AG09309 (cell line): ENCODE measurements around the gene KPNA1.

Experiments
- DNase-seq: peaks from one replicate; pipeline ENCODE4 v3.0.0-alpha.2; 2010; ENCODE audit warnings: low read depth
- H3K4me3 ChIP-seq: 2 replicates; pipeline ENCODE4 v1.5.1; 2011; ENCODE audit warnings: mild to moderate bottlenecking, low read depth, low read length, moderate library complexity; ENCODE audit not compliant: control insufficient read depth
- TF ChIP-seq, protein P1 (sequence below): IDR thresholded peaks from 2 replicates; pipeline ENCODE4 v1.5.1; 2011; ENCODE audit warnings: mild to moderate bottlenecking, low read depth, low read length, inconsistent platforms; ENCODE audit not compliant: insufficient read depth, control insufficient read depth; ENCODE audit errors: missing control alignments

Gene KPNA1

DNA sequence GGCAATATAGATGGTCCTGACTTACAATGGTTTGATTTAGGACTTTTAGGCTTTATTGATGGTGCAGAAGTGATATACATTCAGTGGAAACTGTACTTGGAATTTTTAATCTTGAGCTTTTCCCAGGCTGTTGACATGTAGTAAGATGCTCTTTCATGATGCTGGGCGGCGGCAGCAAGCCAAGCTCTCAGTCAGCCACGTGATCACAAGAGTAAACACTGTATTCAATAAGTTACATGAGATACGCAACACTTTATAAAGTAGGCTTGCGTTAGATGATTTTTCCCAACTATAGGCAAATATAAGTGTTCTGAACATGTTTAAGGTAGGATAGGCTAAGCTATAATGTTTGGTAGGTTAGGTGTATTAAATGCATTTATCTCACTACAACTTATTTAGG is 31.4 kb upstream of the KPNA1 start:
- DNase-seq = no peak
- H3K4me3 ChIP-seq = no peak overlapping the region
- TF ChIP-seq, protein P1, sequence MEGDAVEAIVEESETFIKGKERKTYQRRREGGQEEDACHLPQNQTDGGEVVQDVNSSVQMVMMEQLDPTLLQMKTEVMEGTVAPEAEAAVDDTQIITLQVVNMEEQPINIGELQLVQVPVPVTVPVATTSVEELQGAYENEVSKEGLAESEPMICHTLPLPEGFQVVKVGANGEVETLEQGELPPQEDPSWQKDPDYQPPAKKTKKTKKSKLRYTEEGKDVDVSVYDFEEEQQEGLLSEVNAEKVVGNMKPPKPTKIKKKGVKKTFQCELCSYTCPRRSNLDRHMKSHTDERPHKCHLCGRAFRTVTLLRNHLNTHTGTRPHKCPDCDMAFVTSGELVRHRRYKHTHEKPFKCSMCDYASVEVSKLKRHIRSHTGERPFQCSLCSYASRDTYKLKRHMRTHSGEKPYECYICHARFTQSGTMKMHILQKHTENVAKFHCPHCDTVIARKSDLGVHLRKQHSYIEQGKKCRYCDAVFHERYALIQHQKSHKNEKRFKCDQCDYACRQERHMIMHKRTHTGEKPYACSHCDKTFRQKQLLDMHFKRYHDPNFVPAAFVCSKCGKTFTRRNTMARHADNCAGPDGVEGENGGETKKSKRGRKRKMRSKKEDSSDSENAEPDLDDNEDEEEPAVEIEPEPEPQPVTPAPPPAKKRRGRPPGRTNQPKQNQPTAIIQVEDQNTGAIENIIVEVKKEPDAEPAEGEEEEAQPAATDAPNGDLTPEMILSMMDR = no peak

DNA sequence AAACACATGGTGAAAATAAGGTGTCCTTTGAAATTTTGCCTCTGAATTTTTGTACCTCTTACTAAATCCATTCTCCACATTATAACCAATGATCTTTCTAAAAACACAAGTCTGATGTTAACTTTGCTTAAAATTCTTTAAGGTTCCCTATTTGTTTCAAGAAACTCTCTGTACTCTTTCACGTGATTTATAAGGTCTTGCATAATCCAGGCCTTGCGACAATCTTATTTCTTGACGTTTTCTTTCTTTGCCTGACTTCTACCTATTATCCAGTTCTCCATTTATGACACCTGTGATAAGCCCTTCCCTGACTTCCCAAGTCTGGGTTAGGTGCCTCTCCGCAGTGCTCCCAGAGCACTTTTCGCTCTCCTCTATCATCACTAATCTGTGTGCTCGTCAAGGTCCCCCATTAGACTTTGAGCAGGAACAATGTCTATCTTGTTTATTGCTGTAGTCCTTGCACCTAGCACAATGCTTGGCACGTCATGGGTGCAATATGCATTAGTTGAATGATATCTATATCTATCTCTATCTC is 24.3 kb upstream of the KPNA1 start:
- H3K4me3 ChIP-seq = no peak overlapping the region
- DNase-seq = no peak
- TF ChIP-seq, protein P1 = no peak

DNA sequence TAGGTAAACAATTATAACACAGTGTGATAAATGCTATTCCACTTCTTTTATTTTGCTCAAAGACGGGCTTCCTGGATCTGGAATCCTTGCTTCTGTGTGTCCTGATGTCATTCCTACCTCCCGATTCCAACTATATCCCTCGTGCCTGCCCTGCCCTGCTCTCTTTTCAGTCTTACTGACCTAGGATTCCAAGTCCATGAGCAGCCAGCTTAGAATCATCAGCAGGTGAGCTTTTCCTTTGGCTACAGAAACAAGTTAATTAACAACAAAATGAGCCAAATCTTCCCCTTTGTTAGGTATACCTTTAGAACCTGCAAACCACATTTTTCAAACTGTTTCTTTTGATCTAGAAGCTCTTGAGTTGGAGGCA is 21.9 kb upstream of the KPNA1 start:
- DNase-seq = no peak
- H3K4me3 ChIP-seq = no peak overlapping the region

GRCh38 chr3:122535964-122536631 is 21.4 kb upstream of the KPNA1 start:
- H3K4me3 ChIP-seq = no peak overlapping the region
- TF ChIP-seq, protein P1 = no peak
- DNase-seq = no peak

More for the DNA sequence above, 21.9 kb upstream of the KPNA1 start:
- TF ChIP-seq, protein P1 = no peak

GRCh38 chr3:122533931-122534334 is 19.2 kb upstream of the KPNA1 start:
- TF ChIP-seq, protein P1 = no peak
- peak; percentile 61 for DNase-seq

DNA sequence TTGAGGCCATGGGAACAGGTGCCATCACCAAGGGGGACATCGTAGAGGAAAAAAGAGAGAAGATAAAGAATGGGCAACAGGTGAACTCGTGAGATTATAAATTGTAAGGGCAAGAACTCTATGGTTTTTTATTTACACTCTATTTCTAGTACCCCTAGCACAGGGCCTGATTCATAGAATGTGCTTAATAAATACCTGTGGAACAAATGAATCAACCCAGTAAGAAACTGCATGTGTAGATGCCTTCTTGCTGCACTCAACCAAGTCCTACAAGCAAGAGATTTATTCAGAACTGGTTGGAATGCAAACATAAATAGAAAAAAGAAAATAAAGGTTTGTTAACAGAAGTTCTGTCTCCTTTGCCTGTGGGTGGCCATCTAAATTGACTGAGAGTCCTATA is 18.7 kb upstream of the KPNA1 start:
- no peak overlapping the region for H3K4me3 ChIP-seq
- TF ChIP-seq, protein P1 = no peak
- DNase-seq = no peak

More at GRCh38 chr3:122533931-122534334, 19.2 kb upstream of the KPNA1 start:
- no peak overlapping the region for H3K4me3 ChIP-seq
